Measurements from ENCODE around the gene PCDHB8.
"Not testable (repeated sequence)": the region's sequence is repeated elsewhere in the genome, so short reads cannot be mapped to it uniquely, and the experiment has no call there.

DNA sequence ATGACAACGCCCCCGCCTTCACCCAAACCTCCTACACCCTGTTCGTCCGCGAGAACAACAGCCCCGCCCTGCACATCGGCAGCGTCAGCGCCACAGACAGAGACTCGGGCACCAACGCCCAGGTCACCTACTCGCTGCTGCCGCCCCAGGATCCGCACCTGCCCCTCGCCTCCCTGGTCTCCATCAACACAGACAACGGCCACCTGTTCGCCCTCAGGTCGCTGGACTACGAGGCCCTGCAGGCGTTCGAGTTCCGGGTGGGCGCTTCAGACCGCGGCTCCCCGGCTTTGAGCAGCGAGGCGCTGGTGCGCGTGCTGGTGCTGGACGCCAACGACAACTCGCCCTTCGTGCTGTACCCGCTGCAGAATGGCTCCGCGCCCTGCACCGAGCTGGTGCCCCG lies 1.8 kb downstream of the PCDHB8 start:
- TF ChIP-seq, protein P1, sequence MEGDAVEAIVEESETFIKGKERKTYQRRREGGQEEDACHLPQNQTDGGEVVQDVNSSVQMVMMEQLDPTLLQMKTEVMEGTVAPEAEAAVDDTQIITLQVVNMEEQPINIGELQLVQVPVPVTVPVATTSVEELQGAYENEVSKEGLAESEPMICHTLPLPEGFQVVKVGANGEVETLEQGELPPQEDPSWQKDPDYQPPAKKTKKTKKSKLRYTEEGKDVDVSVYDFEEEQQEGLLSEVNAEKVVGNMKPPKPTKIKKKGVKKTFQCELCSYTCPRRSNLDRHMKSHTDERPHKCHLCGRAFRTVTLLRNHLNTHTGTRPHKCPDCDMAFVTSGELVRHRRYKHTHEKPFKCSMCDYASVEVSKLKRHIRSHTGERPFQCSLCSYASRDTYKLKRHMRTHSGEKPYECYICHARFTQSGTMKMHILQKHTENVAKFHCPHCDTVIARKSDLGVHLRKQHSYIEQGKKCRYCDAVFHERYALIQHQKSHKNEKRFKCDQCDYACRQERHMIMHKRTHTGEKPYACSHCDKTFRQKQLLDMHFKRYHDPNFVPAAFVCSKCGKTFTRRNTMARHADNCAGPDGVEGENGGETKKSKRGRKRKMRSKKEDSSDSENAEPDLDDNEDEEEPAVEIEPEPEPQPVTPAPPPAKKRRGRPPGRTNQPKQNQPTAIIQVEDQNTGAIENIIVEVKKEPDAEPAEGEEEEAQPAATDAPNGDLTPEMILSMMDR (conservative IDR thresholded peaks at IDR 0.05; ENCODE audit: low read depth, low read length) = not testable (repeated sequence)
- not testable (repeated sequence) for TF ChIP-seq EZH2 (IDR thresholded peaks at IDR 0.05; ENCODE audit: low read length, unreplicated experiment)

Data from PC-3 (cell line).